CD14-positive monocyte (primary cell): ENCODE data around the gene DNAH3. TPM values are rescaled to one million over a fixed set of nuclear protein-coding genes. Genes with fewer than 3 reads are reported as not detected.
"Not testable (repeated sequence)": the region's sequence is repeated elsewhere in the genome, so short reads cannot be mapped to it uniquely, and the experiment has no call there.

Experiments used
- DNase-seq, 3 donors: peaks; one replicate each; pipeline ENCODE4 v3.0.0-alpha.2; 2011 to 2022
- H2AFZ ChIP-seq: 2 replicates; pipeline ENCODE4 v1.6.0; 2012; ENCODE audit warnings: mild to moderate bottlenecking, low read depth, low read length, inconsistent platforms; ENCODE audit not compliant: insufficient read depth, poor library complexity, severe bottlenecking
- H3K27ac ChIP-seq, 2 donors: 1 replicate in 1 of 2; 2 replicates in 1 of 2; pipeline ENCODE4 v1.5.1; 2012 to 2013; ENCODE audit warnings: low read length in 2 of 2, control low read depth in 1 of 2, inconsistent platforms in 1 of 2, low read depth in 1 of 2, mild to moderate bottlenecking in 1 of 2
- H3K27me3 ChIP-seq, 2 donors: one replicate each; pipeline versions ENCODE4 v1.6.0 to v1.6.1; 2011 to 2013; ENCODE audit warnings: low read length in 2 of 2; ENCODE audit not compliant: control insufficient read depth in 2 of 2, insufficient read depth in 2 of 2
- H3K36me3 ChIP-seq, 2 donors: replicated peaks in 1 of 2; 1 replicate in 1 of 2; 2 replicates in 1 of 2; pipeline versions ENCODE4 v1.5.1 to v1.6.1; 2012 to 2013; ENCODE audit warnings: low read length in 2 of 2, control low read depth in 1 of 2, inconsistent platforms in 1 of 2, mild to moderate bottlenecking in 1 of 2; ENCODE audit not compliant: insufficient read depth in 2 of 2, control insufficient read depth in 1 of 2
- H3K4me1 ChIP-seq, 2 donors: 1 replicate in 1 of 2; 2 replicates in 1 of 2; pipeline versions ENCODE4 v1.5.1 to v1.6.1; 2012 to 2013; ENCODE audit warnings: low read length in 2 of 2, control low read depth in 1 of 2, inconsistent platforms in 1 of 2, mild to moderate bottlenecking in 1 of 2, moderate library complexity in 1 of 2; ENCODE audit not compliant: insufficient read depth in 2 of 2, control insufficient read depth in 1 of 2
- H3K4me2 ChIP-seq: replicated peaks from 2 replicates; pipeline ENCODE3; 2012; ENCODE audit warnings: low read length, moderate library complexity, mild to moderate bottlenecking; ENCODE audit not compliant: poor library complexity, severe bottlenecking; ENCODE audit errors: extremely low read depth
- H3K4me3 ChIP-seq, 3 experiments: fragments of 200-600 bp in 1 of 3; sonication (generic) in 1 of 3; replicated peaks in 1 of 3; 1 replicate in 2 of 3; 2 replicates in 1 of 3; pipeline ENCODE4 v1.5.1; 2011 to 2013; ENCODE audit warnings: low read length in 3 of 3, mild to moderate bottlenecking in 3 of 3, control low read depth in 2 of 3, low read depth in 2 of 3, inconsistent platforms in 1 of 3, moderate library complexity in 1 of 3
- H3K79me2 ChIP-seq: 2 replicates; pipeline ENCODE4 v1.6.0; 2012; ENCODE audit warnings: mild to moderate bottlenecking, control low read depth, inconsistent platforms, low read length, moderate library complexity; ENCODE audit not compliant: insufficient read depth
- H3K9ac ChIP-seq: 2 replicates; pipeline ENCODE4 v1.6.0; 2017; ENCODE audit warnings: low read length, mild to moderate bottlenecking; ENCODE audit not compliant: insufficient read depth, poor library complexity, severe bottlenecking
- H3K9me3 ChIP-seq, 2 donors: replicated peaks in 1 of 2; 1 replicate in 1 of 2; 2 replicates in 1 of 2; pipeline versions ENCODE4 v1.5.1 to v1.6.1; 2012 to 2013; ENCODE audit warnings: low read length in 2 of 2, control low read depth in 1 of 2; ENCODE audit not compliant: control insufficient read depth in 1 of 2, insufficient read depth in 1 of 2
- H4K20me1 ChIP-seq: 2 replicates; pipeline ENCODE4 v1.6.0; 2012; ENCODE audit warnings: mild to moderate bottlenecking, low read length, control low read depth, moderate library complexity; ENCODE audit not compliant: insufficient read depth
- H3K27ac Mint-ChIP-seq, 7 donors: one replicate each; pipeline ENCODE4 v1.8.0; 2020; ENCODE audit warnings: mild to moderate bottlenecking in 7 of 7, mixed read lengths in 7 of 7, moderate library complexity in 6 of 7, inconsistent platforms in 2 of 7
- H3K27me3 Mint-ChIP-seq, 3 donors: one replicate each; pipeline ENCODE4 v1.8.0; 2021 to 2022; ENCODE audit warnings: low read depth in 3 of 3, mild to moderate bottlenecking in 3 of 3, mixed read lengths in 3 of 3, moderate library complexity in 3 of 3, inconsistent platforms in 1 of 3
- H3K36me3 Mint-ChIP-seq, 2 donors: one replicate each; pipeline ENCODE4 v1.8.0; 2020; ENCODE audit warnings: mixed read lengths in 2 of 2, inconsistent platforms in 1 of 2, mild to moderate bottlenecking in 1 of 2
- H3K4me1 Mint-ChIP-seq: one replicate; pipeline ENCODE4 v1.8.0; 2020; ENCODE audit warnings: mild to moderate bottlenecking, mixed read lengths
- H3K4me3 Mint-ChIP-seq, 2 donors: one replicate each; pipeline ENCODE4 v1.8.0; 2020; ENCODE audit warnings: mild to moderate bottlenecking in 2 of 2, mixed read lengths in 2 of 2, moderate library complexity in 1 of 2
- H3K9me3 Mint-ChIP-seq, 7 donors: one replicate each; pipeline ENCODE4 v1.8.0; 2020 to 2022; ENCODE audit warnings: mixed read lengths in 7 of 7, mild to moderate bottlenecking in 6 of 7, moderate library complexity in 6 of 7, inconsistent platforms in 2 of 7
- CTCF ChIP-seq: fragments of 200-600 bp; IDR thresholded peaks from one replicate; pipeline ENCODE4 v1.8.0; 2022; ENCODE audit warnings: antibody characterized with exemption, mild to moderate bottlenecking
- WGBS: methylation state at CpG from one replicate; pipeline ENCODE4 v1.1.5; 2013; ENCODE audit warnings: missing lambda C conversion rate; ENCODE audit not compliant: insufficient coverage; 5-methylcytosine and 5-hydroxymethylcytosine counted together
- intact Hi-C, 2 donors: fragments of 100-400 bp; cut with micrococcal nuclease; formaldehyde crosslinking; loops; one replicate each; pipeline versions ENCODE4 v1.15.0 to v1.15.1; 2023
- polyA plus RNA-seq, 3 donors: library from polyadenylated mRNA; depleted of rRNA in 1 of 3; unstranded in 2 of 3; stranded (reverse) in 1 of 3; fragments of 300-500 nt in 2 of 3; fragments of >200 nt in 1 of 3; fragmentation: Illumina TruSeq in 2 of 3; gene quantifications; 1 replicate in 2 of 3; 2 replicates in 1 of 3; pipeline ENCODE4 v1.2.3, GENCODE V29; 2012 to 2021

The DNAH3 gene
- polyA plus RNA-seq, 3 donors = not detected

GRCh38 chr16:21152160-21153030 lies 1.7 kb upstream of the DNAH3 start:
- H3K4me3 ChIP-seq, H3K9me3 Mint-ChIP-seq, H3K27ac ChIP-seq, H3K9ac ChIP-seq, H3K4me2 ChIP-seq, H3K9me3 ChIP-seq, H2AFZ ChIP-seq, H3K27me3 ChIP-seq, H3K4me1 Mint-ChIP-seq, DNase-seq, intact Hi-C loops, H3K36me3 Mint-ChIP-seq, H3K4me1 ChIP-seq, H3K79me2 ChIP-seq, H3K36me3 ChIP-seq, H3K4me3 Mint-ChIP-seq, H4K20me1 ChIP-seq: not testable (repeated sequence)
- peak overlapping the region in 1 of 7 donors; percentile 13 for H3K27ac Mint-ChIP-seq
- WGBS = 92% methylated on average over 36 of the region's 51 CpGs
- peaks cover 2 to 15% (median 5%) of the 10 kb centered on the region in 3 donors for H3K27me3 Mint-ChIP-seq

GRCh38 chr16:21145738-21146137 lies 4.9 kb downstream of the DNAH3 start:
- no peak for DNase-seq
- Mint-ChIP-seq H3K27ac (no peak overlapping the region), H3K9me3 (no peaks in the 10 kb centered on the region), H3K4me1 (peaks cover 3% of the 10 kb centered on the region), H3K27me3 (peaks cover 5 to 14% (median 7%) of the 10 kb centered on the region in 3 donors), H3K36me3 (no peaks in the 10 kb centered on the region), H3K4me3 (no peak overlapping the region)
- Histone ChIP-seq H3K36me3 (no peaks in the 10 kb centered on the region), H3K27me3 (no peaks in the 10 kb centered on the region), H3K4me2 (no peak overlapping the region), H3K79me2 (no peaks in the 10 kb centered on the region), H3K9ac (no peak overlapping the region), H3K9me3 (no peaks in the 10 kb centered on the region), H3K4me1 (no peaks in the 10 kb centered on the region), H4K20me1 (no peaks in the 10 kb centered on the region), H2AFZ (no peak overlapping the region), H3K27ac (no peak overlapping the region), H3K4me3 (no peak overlapping the region)
- intact Hi-C loops = no loop called here
- 100% methylated on average over 1 of the region's 5 CpGs for WGBS
- no peak for TF ChIP-seq CTCF
